ENCODE data around the gene GTF3C1.
"Not testable (repeated sequence)": the region's sequence is repeated elsewhere in the genome, so short reads cannot be mapped to it uniquely, and the experiment has no call there.

DNA sequence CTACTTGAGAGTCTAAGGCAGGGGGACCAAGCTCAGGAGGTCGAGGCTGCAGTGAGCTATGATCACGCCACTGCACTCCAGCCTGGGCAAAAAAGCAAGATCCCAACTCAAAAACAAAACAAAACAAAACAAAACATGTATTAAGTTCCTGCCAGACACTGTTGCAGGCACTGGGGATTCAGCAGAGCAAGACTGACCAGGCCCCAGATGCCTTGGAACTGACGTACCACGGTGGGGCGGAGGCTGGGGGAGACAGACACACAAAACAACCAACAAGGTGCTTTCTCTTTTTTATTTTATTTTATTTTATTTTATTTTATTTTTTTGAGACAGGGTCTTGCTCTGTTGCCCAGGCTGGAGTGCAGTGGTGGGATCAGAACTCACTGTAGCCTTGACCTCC, 114.6 kb downstream of the GTF3C1 start:
- TF ChIP-seq CTCF, POLR2A (IDR thresholded peaks at IDR 0.05): not testable (repeated sequence)
